RCC 7860 (cell line): ENCODE results near the gene MYO1H.
"Not testable (repeated sequence)": the region's sequence is repeated elsewhere in the genome, so short reads cannot be mapped to it uniquely, and the experiment has no call there.

Experiments used
- DNase-seq: peaks from one replicate; pipeline ENCODE4 v3.0.0-alpha.2; 2015; ENCODE audit warnings: low spot score
- FAIRE-seq: peaks from 2 replicates; lab custom pipeline; 2012; peaks lifted over from hg19 to GRCh38; lab: Jason Lieb, UNC

The MYO1H gene

GRCh38 chr12:109347589-109347988 is at the start of gene MYO1H:
Gene MYO1H, plus strand, starts transcription at chr12:109347900. Its CDS starts 61 bp downstream, at chr12:109347961.
- FAIRE-seq = no peak
- no peak for DNase-seq

GRCh38 chr12:109299849-109300248 is 47.9 kb upstream of the MYO1H start:
- FAIRE-seq (no peak), DNase-seq (no peak)

DNA sequence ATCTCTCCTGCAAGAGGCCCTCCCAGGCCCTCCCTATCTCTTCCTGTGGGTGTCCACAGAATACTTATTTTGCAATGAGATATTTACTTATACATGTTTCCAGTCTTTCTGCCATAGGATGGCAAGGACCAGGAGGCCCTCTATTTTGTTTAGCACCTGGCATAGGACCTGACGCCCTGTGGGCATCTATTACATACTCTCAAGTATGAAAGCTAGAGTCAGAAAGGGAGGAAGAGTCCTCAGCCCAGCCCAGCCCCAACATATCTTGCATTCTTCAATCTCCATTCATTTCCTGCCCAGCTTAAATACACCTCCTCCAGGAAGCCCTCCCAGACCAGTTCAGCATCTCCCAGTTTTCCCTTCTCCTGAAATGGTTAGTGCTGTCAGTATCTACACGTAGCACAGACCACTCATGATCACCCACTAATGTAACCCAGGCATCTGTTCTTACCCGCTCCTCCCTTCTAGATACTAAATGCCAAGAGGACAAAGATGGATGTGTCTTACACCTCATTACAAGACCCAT is 46.0 kb upstream of the MYO1H start:
- FAIRE-seq (no peak), DNase-seq (no peak)

DNA sequence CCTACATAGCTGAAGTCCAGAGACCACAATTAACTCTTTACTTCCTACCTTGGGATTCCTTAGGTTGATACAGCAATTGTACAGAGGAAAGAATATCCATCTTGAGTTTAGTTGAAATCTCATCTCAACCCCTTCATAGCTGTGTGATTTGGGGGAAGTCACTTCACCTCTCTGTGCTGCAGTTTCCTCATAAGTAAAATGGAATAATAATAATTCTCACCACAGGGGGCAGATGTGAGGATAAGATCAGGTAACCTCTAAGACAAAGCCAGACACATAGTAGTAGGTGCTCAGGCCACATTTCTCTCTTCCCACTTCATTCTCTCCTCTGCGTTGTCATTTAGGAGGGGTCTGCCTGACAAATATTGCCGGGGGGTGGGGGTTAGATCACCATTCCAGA is 45.3 kb upstream of the MYO1H start:
- DNase-seq (no peak), FAIRE-seq (no peak)

DNA sequence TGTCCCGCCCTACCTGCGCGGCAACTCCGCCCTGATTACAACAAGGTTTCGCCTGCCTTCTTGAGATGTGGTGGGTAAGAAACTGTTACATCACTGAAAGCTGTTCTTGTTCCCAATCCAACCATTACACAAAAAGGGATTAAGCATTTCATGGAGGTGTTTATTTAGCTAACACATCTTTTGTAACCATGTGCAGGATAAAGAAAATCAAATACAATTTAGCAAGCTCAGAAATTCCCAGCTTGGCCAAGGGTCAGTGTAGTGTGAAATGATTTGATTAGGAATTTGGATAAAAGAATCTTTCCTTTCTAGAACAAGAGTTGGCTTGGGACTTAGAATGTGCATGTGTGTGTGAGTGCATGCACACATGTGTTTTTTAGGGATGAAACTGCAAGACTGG is 44.9 kb upstream of the MYO1H start:
- no peak for FAIRE-seq

GRCh38 chr12:109304485-109304884 is 43.2 kb upstream of the MYO1H start:
- FAIRE-seq = no peak
- no peak for DNase-seq

More for the DNA sequence above, 44.9 kb upstream of the MYO1H start:
- DNase-seq = no peak

- FAIRE-seq (no peak), DNase-seq (no peak)
Observed at GRCh38 chr12:109305547-109305946, 42.2 kb upstream of the MYO1H start.

DNA sequence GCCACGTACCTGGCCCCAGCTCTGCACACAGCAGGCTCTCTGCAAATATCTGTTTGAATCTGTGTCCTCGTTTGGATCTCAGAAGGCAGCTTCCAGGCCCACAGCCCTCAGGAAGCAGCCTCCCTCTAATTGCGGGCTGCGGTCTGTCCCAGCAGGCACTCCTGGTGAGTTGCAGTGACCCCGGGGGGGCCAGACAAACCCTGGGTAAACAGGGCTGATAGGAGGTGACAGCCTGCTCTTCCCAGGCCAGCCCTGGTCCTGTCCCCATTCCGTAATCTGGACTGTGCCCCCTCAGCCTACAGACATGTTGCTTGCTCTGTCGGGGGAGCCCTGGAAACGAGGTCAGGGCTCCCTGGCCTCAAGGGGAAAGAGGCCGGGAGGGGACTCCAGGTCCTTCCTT is 40.6 kb upstream of the MYO1H start:
- DNase-seq = no peak
- no peak for FAIRE-seq

- FAIRE-seq = no peak
Observed at GRCh38 chr12:109308534-109309380, 38.9 kb upstream of the MYO1H start, which contains the start of gene FOXN4. Gene FOXN4, minus strand, starts transcription at chr12:109309284. Its CDS starts 963 bp downstream, at chr12:109308321.

DNA sequence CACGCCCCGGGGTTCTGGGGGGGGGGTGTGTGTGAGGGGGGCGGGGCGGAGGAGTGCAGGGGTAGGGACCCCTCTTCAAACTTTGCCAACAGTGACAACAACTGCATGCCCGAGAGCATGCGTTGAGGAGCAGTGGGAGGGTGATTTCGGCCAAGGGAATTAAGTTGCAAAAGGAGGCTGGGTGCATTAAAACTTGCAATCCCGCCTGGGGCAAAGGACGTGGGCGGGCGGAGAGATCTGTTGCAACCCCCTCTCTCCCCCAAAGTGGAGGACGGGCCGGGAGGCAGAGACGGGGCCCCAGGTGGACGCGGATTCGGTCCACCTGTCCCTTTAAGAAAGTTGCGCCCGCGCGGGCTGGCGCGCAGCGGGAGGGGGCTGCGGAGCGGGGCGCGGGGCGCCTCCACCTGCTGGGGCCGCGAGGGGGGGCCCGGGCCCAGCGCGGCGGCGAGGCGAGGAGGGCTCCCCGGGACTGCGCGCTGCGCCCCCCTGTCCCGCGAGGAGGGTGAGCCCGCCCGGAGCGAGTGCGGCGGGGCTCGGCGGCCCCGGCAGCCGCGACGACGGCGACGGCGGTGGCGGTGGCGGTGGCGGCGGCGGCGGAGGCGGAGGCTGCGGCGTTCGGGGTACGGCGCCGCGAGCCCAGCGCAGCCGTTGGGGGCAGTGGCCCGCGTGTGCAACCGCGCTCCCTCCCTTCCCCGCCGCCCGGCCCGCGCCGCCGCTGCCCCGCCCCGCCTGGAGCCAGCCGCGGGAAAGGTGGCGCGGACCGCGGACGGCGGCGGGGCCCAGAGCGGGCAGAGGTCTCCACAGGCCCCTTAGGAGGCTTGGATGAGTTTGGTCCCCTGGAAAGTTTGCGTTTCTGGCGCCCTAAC is 38.1 kb upstream of the MYO1H start:
- no peak for FAIRE-seq
- no peak for DNase-seq

More at GRCh38 chr12:109308534-109309380, 38.9 kb upstream of the MYO1H start, which contains the start of gene FOXN4:
- no peak for DNase-seq

- FAIRE-seq (no peak), DNase-seq (no peak)
Observed at GRCh38 chr12:109310247-109311125, 37.2 kb upstream of the MYO1H start.

GRCh38 chr12:109321294-109321693 is 26.4 kb upstream of the MYO1H start:
- not testable (repeated sequence) for FAIRE-seq, DNase-seq

- no peak for FAIRE-seq
Observed at GRCh38 chr12:109329003-109329402, 18.7 kb upstream of the MYO1H start.

GRCh38 chr12:109329686-109330085 is 18.0 kb upstream of the MYO1H start:
- no peak for DNase-seq

More at GRCh38 chr12:109329003-109329402, 18.7 kb upstream of the MYO1H start:
- DNase-seq = no peak

GRCh38 chr12:109330282-109331230 is 17.1 kb upstream of the MYO1H start:
- DNase-seq (no peak), FAIRE-seq (no peak)

More at GRCh38 chr12:109329686-109330085, 18.0 kb upstream of the MYO1H start:
- no peak for FAIRE-seq

DNA sequence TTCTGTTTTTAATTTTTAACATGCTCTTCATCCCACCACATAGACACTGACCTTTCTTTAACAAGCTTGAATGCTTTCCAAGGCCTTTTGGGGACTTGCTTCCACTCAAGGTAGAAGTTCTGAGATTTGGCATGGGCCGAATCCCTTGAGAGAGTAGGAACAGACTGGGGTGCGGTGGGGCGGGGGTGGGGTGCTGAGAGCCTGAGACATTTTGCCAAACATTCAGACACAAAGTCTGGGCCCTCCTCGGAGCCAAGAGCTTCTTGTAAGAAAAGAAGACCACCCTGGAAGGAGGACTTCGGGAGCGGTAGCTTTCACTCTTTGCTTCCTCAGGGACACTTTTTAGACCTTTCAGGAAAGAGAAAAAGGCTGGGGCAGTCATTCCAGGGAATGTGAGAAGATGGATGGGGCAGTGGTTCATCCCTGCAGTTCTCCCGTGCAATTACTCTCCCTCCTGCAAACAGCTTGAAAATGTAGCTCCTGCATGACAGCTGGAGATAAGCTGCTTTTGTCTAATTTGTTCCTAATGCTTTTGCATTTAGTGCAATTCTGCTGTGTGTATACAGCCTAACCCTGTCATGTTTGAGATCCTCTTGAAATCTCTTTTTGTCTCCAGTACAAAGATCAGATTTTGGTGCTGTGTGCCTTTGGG is 16.3 kb upstream of the MYO1H start:
- FAIRE-seq = no peak
- DNase-seq = no peak

GRCh38 chr12:109334887-109335286 is 12.8 kb upstream of the MYO1H start:
- FAIRE-seq (no peak), DNase-seq (no peak)

DNA sequence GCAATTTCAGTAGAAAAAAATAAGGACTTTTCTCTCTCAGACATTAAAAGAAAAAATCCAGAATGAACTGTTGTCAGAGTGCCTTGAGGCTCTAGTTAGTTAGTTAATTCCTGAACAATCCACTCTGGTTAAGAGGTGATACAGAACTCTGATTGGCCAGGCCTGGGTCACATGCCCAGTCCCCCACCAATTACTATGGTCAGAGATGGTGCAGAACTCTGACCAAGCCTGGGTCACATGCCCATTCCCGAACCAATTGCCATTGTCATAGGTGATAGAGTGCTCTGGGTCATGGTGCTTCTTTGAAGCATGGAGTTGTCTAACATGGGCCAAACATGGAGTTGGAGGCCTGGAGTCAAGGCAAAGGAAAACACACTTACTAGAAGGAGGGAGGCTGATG is 11.1 kb upstream of the MYO1H start:
- FAIRE-seq (no peak), DNase-seq (no peak)

- DNase-seq (no peak), FAIRE-seq (no peak)
Observed at GRCh38 chr12:109343677-109344076, 4.0 kb upstream of the MYO1H start.
